Mammary epithelial cell (primary cell): ENCODE results near the gene CAMSAP1.

Experiments
- CTCF ChIP-seq, 2 donors: IDR thresholded peaks in 1 of 2; conservative IDR thresholded peaks in 1 of 2; 2 replicates each; pipeline ENCODE4 v1.5.1; 2011 to 2012; ENCODE audit warnings: inconsistent platforms in 2 of 2, low read length in 2 of 2, mild to moderate bottlenecking in 2 of 2, control low read depth in 1 of 2, low read depth in 1 of 2; ENCODE audit not compliant: insufficient read depth in 1 of 2; ENCODE audit errors: extremely low read depth in 1 of 2
- EZH2 ChIP-seq: IDR thresholded peaks from 2 replicates; pipeline ENCODE4 v1.6.1; 2012; ENCODE audit warnings: low read length, inconsistent platforms, borderline replicate concordance

- TF ChIP-seq CTCF (conservative IDR thresholded peaks at IDR 0.05 in 1 of 2, IDR thresholded peaks at IDR 0.05 in 1 of 2; ENCODE audit: extremely low read depth in 1 of 2, insufficient read depth in 1 of 2, low read depth in 1 of 2, low read length in 2 of 2) (peak in 1 of 2 donors; percentile 10), EZH2 (no peak)
Measured at GRCh38 chr9:135819905-135820304, 87.4 kb downstream of the CAMSAP1 start.
